ENCODE measurements around the gene ODAPH.
A peak's percentile ranks its signal among the peaks of the same experiment; 100 is the strongest.
"Not testable (repeated sequence)": the region's sequence is repeated elsewhere in the genome, so short reads cannot be mapped to it uniquely, and the experiment has no call there.

Gene ODAPH

GRCh38 chr4:75555294-75556164 is at the start of gene ODAPH:
Gene ODAPH, plus strand, starts transcription at chr4:75556066. Its CDS starts 17 bp downstream, at chr4:75556083.
- DNase-seq (ENCODE audit: low spot score) = peak; percentile 34

- DNase-seq (ENCODE audit: low spot score) = not testable (repeated sequence)
Observed at GRCh38 chr4:75509592-75509991, 46.3 kb upstream of the ODAPH start.

GRCh38 chr4:75511841-75512240 is 44.0 kb upstream of the ODAPH start:
- DNase-seq (ENCODE audit: low spot score) = no peak

GRCh38 chr4:75512386-75513211 is 43.3 kb upstream of the ODAPH start:
- peak; percentile 34 for DNase-seq (ENCODE audit: low spot score)

GRCh38 chr4:75513526-75514130 is 42.2 kb upstream of the ODAPH start:
- DNase-seq (ENCODE audit: low spot score) = no peak

GRCh38 chr4:75514131-75514948 is 41.5 kb upstream of the ODAPH start, which contains the start of the genes RCHY1 and THAP6:
Gene RCHY1, minus strand, starts transcription at chr4:75514403. Its CDS starts 117 bp downstream, at chr4:75514286.
Gene THAP6, plus strand, starts transcription at chr4:75514473. Its CDS starts 980 bp downstream, at chr4:75515453.
- peak; percentile 97 for DNase-seq (ENCODE audit: low spot score)

GRCh38 chr4:75514949-75515612 is 40.8 kb upstream of the ODAPH start:
- DNase-seq (ENCODE audit: low spot score) = peak; percentile 42

GRCh38 chr4:75516144-75516543 is 39.7 kb upstream of the ODAPH start:
- no peak for DNase-seq (ENCODE audit: low spot score)

- not testable (repeated sequence) for DNase-seq (ENCODE audit: low spot score)
Observed at GRCh38 chr4:75519452-75519851, 36.4 kb upstream of the ODAPH start.

GRCh38 chr4:75525086-75525485 is 30.8 kb upstream of the ODAPH start:
- no peak for DNase-seq (ENCODE audit: low spot score)

- no peak for DNase-seq (ENCODE audit: low spot score)
Observed at GRCh38 chr4:75525910-75526309, 30.0 kb upstream of the ODAPH start.

- no peak for DNase-seq (ENCODE audit: low spot score)
Observed at GRCh38 chr4:75527482-75527881, 28.4 kb upstream of the ODAPH start.

GRCh38 chr4:75530556-75531322 is 25.1 kb upstream of the ODAPH start:
- DNase-seq (ENCODE audit: low spot score) = no peak

- not testable (repeated sequence) for DNase-seq (ENCODE audit: low spot score)
Observed at GRCh38 chr4:75531536-75532143, 24.2 kb upstream of the ODAPH start.

GRCh38 chr4:75533339-75533887 is 22.5 kb upstream of the ODAPH start:
- DNase-seq (ENCODE audit: low spot score) = not testable (repeated sequence)

GRCh38 chr4:75533926-75534325 is 21.9 kb upstream of the ODAPH start:
- not testable (repeated sequence) for DNase-seq (ENCODE audit: low spot score)

- not testable (repeated sequence) for DNase-seq (ENCODE audit: low spot score)
Observed at GRCh38 chr4:75537308-75537707, 18.6 kb upstream of the ODAPH start.

- DNase-seq (ENCODE audit: low spot score) = no peak
Observed at GRCh38 chr4:75542824-75543223, 13.0 kb upstream of the ODAPH start.

GRCh38 chr4:75544220-75544619 is 11.6 kb upstream of the ODAPH start:
- DNase-seq (ENCODE audit: low spot score) = not testable (repeated sequence)
